Astrocyte (in vitro differentiated cells and primary cell): ENCODE measurements around the gene CALML6. TPM values are rescaled to one million over a fixed set of nuclear protein-coding genes. Genes with fewer than 3 reads are reported as not detected.

Experiments
- DNase-seq: peaks from one replicate; pipeline ENCODE4 v3.0.0-alpha.2; 2010; ENCODE audit warnings: low read depth
- FAIRE-seq: peaks from 2 replicates; lab custom pipeline; 2011; peaks lifted over from hg19 to GRCh38; lab: Jason Lieb, UNC
- H2AFZ ChIP-seq: 2 replicates; pipeline ENCODE4 v1.6.0; 2012; ENCODE audit warnings: low read depth, low read length, inconsistent platforms
- H3K27ac ChIP-seq: 2 replicates; pipeline ENCODE4 v1.5.1; 2011; ENCODE audit warnings: low read depth, low read length, inconsistent platforms
- H3K27me3 ChIP-seq: 2 replicates; pipeline ENCODE4 v1.6.0; 2011; ENCODE audit warnings: low read length, inconsistent platforms; ENCODE audit not compliant: insufficient read depth
- H3K36me3 ChIP-seq: 2 replicates; pipeline ENCODE4 v1.5.1; 2011; ENCODE audit warnings: low read length, inconsistent platforms; ENCODE audit not compliant: insufficient read depth
- H3K4me1 ChIP-seq: 2 replicates; pipeline ENCODE4 v1.5.1; 2011; ENCODE audit warnings: low read length, inconsistent platforms; ENCODE audit not compliant: insufficient read depth
- H3K4me2 ChIP-seq: 2 replicates; pipeline ENCODE4 v1.6.0; 2012; ENCODE audit warnings: low read length, inconsistent platforms
- H3K4me3 ChIP-seq: 2 replicates; pipeline ENCODE4 v1.5.1; 2011; ENCODE audit warnings: low read depth, mild to moderate bottlenecking, low read length, inconsistent platforms; ENCODE audit not compliant: insufficient read depth
- H3K79me2 ChIP-seq: 2 replicates; pipeline ENCODE4 v1.6.0; 2012; ENCODE audit warnings: mild to moderate bottlenecking, low read length, inconsistent platforms; ENCODE audit not compliant: insufficient read depth
- H3K9ac ChIP-seq: 2 replicates; pipeline ENCODE4 v1.6.0; 2012; ENCODE audit warnings: mild to moderate bottlenecking, low read length, inconsistent platforms
- H3K9me3 ChIP-seq: 2 replicates; pipeline ENCODE4 v1.5.1; 2012; ENCODE audit warnings: low read depth, mild to moderate bottlenecking, low read length, inconsistent platforms; ENCODE audit not compliant: insufficient read depth
- H4K20me1 ChIP-seq: 2 replicates; pipeline ENCODE4 v1.6.0; 2012; ENCODE audit warnings: low read length, inconsistent platforms; ENCODE audit not compliant: insufficient read depth
- H3K27ac Mint-ChIP-seq: one replicate; pipeline ENCODE4 v1.8.0; 2021; ENCODE audit warnings: mild to moderate bottlenecking, mixed read lengths; ENCODE audit not compliant: unreplicated experiment
- H3K27me3 Mint-ChIP-seq: one replicate; pipeline ENCODE4 v1.8.0; 2021; ENCODE audit warnings: low read depth, mixed read lengths; ENCODE audit not compliant: unreplicated experiment
- H3K36me3 Mint-ChIP-seq: one replicate; pipeline ENCODE4 v1.8.0; 2021; ENCODE audit warnings: low read depth, mixed read lengths; ENCODE audit not compliant: unreplicated experiment
- H3K4me1 Mint-ChIP-seq: one replicate; pipeline ENCODE4 v1.8.0; 2021; ENCODE audit warnings: low read depth, mixed read lengths; ENCODE audit not compliant: unreplicated experiment
- H3K4me3 Mint-ChIP-seq: one replicate; pipeline ENCODE4 v1.8.0; 2021; ENCODE audit warnings: mild to moderate bottlenecking, moderate library complexity, mixed read lengths; ENCODE audit not compliant: unreplicated experiment
- H3K9me3 Mint-ChIP-seq: one replicate; pipeline ENCODE4 v1.8.0; 2021; ENCODE audit warnings: mild to moderate bottlenecking, mixed read lengths; ENCODE audit not compliant: unreplicated experiment
- CTCF ChIP-seq: IDR thresholded peaks from 2 replicates; pipeline ENCODE4 v1.5.1; 2011; ENCODE audit warnings: low read depth, mild to moderate bottlenecking, inconsistent platforms, low read length, moderate library complexity; ENCODE audit not compliant: insufficient read depth
- EZH2 ChIP-seq: IDR thresholded peaks from 2 replicates; pipeline ENCODE4 v1.6.1; 2012; ENCODE audit warnings: mild to moderate bottlenecking, low read length, inconsistent platforms; ENCODE audit not compliant: insufficient read depth
- total RNA-seq: library from RNA; stranded (reverse); gene quantifications from 2 replicates; pipeline ENCODE4 v1.2.1, GENCODE V29; 2021

Gene CALML6
- total RNA-seq, 1 donor from 2014 or later, result 0.91 TPM

GRCh38 chr1:1937061-1937460 lies 22.0 kb downstream of the CALML6 start:
- Histone ChIP-seq H3K4me3 (no peak overlapping the region), H2AFZ (no peak overlapping the region), H3K36me3 (no peaks in the 10 kb centered on the region), H3K27me3 (no peaks in the 10 kb centered on the region), H3K27ac (no peak overlapping the region), H3K9me3 (peaks cover 5% of the 10 kb centered on the region), H3K9ac (no peak overlapping the region), H3K4me1 (no peaks in the 10 kb centered on the region), H3K4me2 (no peak overlapping the region), H4K20me1 (no peaks in the 10 kb centered on the region), H3K79me2 (no peaks in the 10 kb centered on the region)
- H3K4me3 Mint-ChIP-seq, result no peak overlapping the region
- H3K9me3 Mint-ChIP-seq, result no peaks in the 10 kb centered on the region
- no peak for TF ChIP-seq EZH2
- no peak for TF ChIP-seq CTCF
- H3K36me3 Mint-ChIP-seq, result peaks cover 2% of the 10 kb centered on the region
- H3K4me1 Mint-ChIP-seq, result no peaks in the 10 kb centered on the region
- DNase-seq, result no peak
- no peak overlapping the region for H3K27ac Mint-ChIP-seq
- peaks cover 26% of the 10 kb centered on the region for H3K27me3 Mint-ChIP-seq
- FAIRE-seq, result no peak

- Mint-ChIP-seq H3K4me3 (no peak overlapping the region), H3K27ac (no peak overlapping the region), H3K4me1 (no peaks in the 10 kb centered on the region), H3K36me3 (peaks cover 2% of the 10 kb centered on the region), H3K27me3 (peaks cover 27% of the 10 kb centered on the region), H3K9me3 (no peaks in the 10 kb centered on the region)
- no peak overlapping the region for H3K4me3 ChIP-seq
- no peak for DNase-seq
- TF ChIP-seq CTCF, result no peak
- TF ChIP-seq EZH2, result no peak
- peaks cover 5% of the 10 kb centered on the region for H3K9me3 ChIP-seq
- no peaks in the 10 kb centered on the region for H3K36me3 ChIP-seq
- FAIRE-seq, result no peak
- H3K9ac ChIP-seq, result no peak overlapping the region
- no peaks in the 10 kb centered on the region for H3K4me1 ChIP-seq
- no peaks in the 10 kb centered on the region for H4K20me1 ChIP-seq
- H3K27me3 ChIP-seq, result no peaks in the 10 kb centered on the region
- no peak overlapping the region for H3K4me2 ChIP-seq
- no peak overlapping the region for H2AFZ ChIP-seq
- no peaks in the 10 kb centered on the region for H3K79me2 ChIP-seq
- no peak overlapping the region for H3K27ac ChIP-seq
Observed at GRCh38 chr1:1937549-1938275, 22.7 kb downstream of the CALML6 start.

GRCh38 chr1:1938276-1938573 lies 23.2 kb downstream of the CALML6 start:
- Histone ChIP-seq H3K9ac (no peak overlapping the region), H3K4me1 (no peaks in the 10 kb centered on the region), H3K79me2 (no peaks in the 10 kb centered on the region), H3K4me3 (no peak overlapping the region), H3K9me3 (peaks cover 5% of the 10 kb centered on the region), H4K20me1 (no peaks in the 10 kb centered on the region), H2AFZ (no peak overlapping the region), H3K36me3 (no peaks in the 10 kb centered on the region), H3K27ac (no peak overlapping the region), H3K4me2 (no peak overlapping the region), H3K27me3 (no peaks in the 10 kb centered on the region)
- no peaks in the 10 kb centered on the region for H3K4me1 Mint-ChIP-seq
- DNase-seq (no peak), FAIRE-seq (no peak)
- H3K9me3 Mint-ChIP-seq, result no peaks in the 10 kb centered on the region
- peaks cover 2% of the 10 kb centered on the region for H3K36me3 Mint-ChIP-seq
- H3K4me3 Mint-ChIP-seq, result no peak overlapping the region
- peaks cover 27% of the 10 kb centered on the region for H3K27me3 Mint-ChIP-seq
- no peak overlapping the region for H3K27ac Mint-ChIP-seq
- TF ChIP-seq EZH2, result no peak
- no peak for TF ChIP-seq CTCF
